K562 (cell line): ENCODE results near the gene BRAP. TPM values are rescaled to one million over a fixed set of nuclear protein-coding genes. Genes with fewer than 3 reads are reported as not detected.

ENCODE experiments used
- ATAC-seq: fragments of 200-7000 bp; cut with Tn5 transposase; 3 replicates; pipeline ENCODE4 v1.9.1; 2020; ENCODE audit warnings: moderate library complexity
- BruUV-seq: library from RNA; stranded (reverse); fragments of 400-500 nt; replicated peaks from 2 replicates; lab custom pipeline; 2021; lab: Mats Ljungman, UMichigan
- CTCF ChIA-PET: fragments of 300-600 bp; formaldehyde crosslinking; extraction: SDS; loops from one replicate; lab custom pipeline; 2021; ENCODE audit warnings: low intra/inter-chr PET ratio; lab: Yijun Ruan, JAX
- POLR2A ChIA-PET: fragments of 300-600, 350-650 bp; sonication (Branson Sonifier 250); formaldehyde crosslinking; extraction: SDS; loops from one replicate; lab custom pipeline; 2021; ENCODE audit warnings: antibody characterized with exemption, inconsistent platforms; lab: Yijun Ruan, JAX
- DNase-seq, 4 experiments: peaks; one replicate each; pipeline versions ENCODE4 v3.0.0 to v3.0.0-alpha.2; 2011 to 2018; ENCODE audit warnings: low spot score in 3 of 4, mixed read lengths in 3 of 4; ENCODE audit errors: extremely low read depth in 1 of 4
- FAIRE-seq: peaks from 2 replicates; lab custom pipeline; 2011; peaks lifted over from hg19 to GRCh38; lab: Jason Lieb, UNC
- H2AFZ ChIP-seq: 2 replicates; pipeline ENCODE4 v1.6.0; 2011; ENCODE audit warnings: low read depth, low read length, control low read depth, inconsistent platforms
- H3K27ac ChIP-seq: fragments of 200-600 bp; 3 replicates; pipeline ENCODE4 v1.8.0; 2011; ENCODE audit warnings: low read depth, mild to moderate bottlenecking, control low read depth, inconsistent platforms, low read length, moderate library complexity, mixed read lengths; ENCODE audit errors: extremely low read depth
- H3K27me3 ChIP-seq, 2 experiments: fragments of 300-600 bp in 1 of 2; 2 replicates in 1 of 2; 3 replicates in 1 of 2; pipeline versions ENCODE4 v1.6.0 to v1.8.0; 2011; ENCODE audit warnings: inconsistent platforms in 2 of 2, low read length in 2 of 2, mild to moderate bottlenecking in 1 of 2, mixed read lengths in 1 of 2, moderate library complexity in 1 of 2; ENCODE audit not compliant: control insufficient read depth in 2 of 2, insufficient read depth in 2 of 2
- H3K36me3 ChIP-seq: fragments of 300-600 bp; 3 replicates; pipeline ENCODE4 v1.8.0; 2011; ENCODE audit warnings: mild to moderate bottlenecking, low read length, inconsistent platforms; ENCODE audit not compliant: control insufficient read depth, insufficient read depth
- H3K4me1 ChIP-seq, 2 experiments: fragments of 200-600 bp in 1 of 2; replicated peaks in 1 of 2; 2 replicates in 1 of 2; 3 replicates in 1 of 2; pipeline versions ENCODE4 v1.5.1 to v1.8.0; 2011; ENCODE audit warnings: inconsistent platforms in 2 of 2, low read length in 2 of 2, mild to moderate bottlenecking in 1 of 2, mixed read lengths in 1 of 2, moderate library complexity in 1 of 2; ENCODE audit not compliant: control insufficient read depth in 2 of 2, insufficient read depth in 2 of 2
- H3K4me2 ChIP-seq: 2 replicates; pipeline ENCODE4 v1.6.1; 2011; ENCODE audit warnings: low read length, control low read depth, inconsistent platforms, mixed read lengths; ENCODE audit not compliant: insufficient read depth
- H3K4me3 ChIP-seq: fragments of 200-600 bp; sonication (generic), shearing (Covaris generic); 2 replicates; pipeline ENCODE4 v1.5.1; 2016; ENCODE audit warnings: control low read depth, inconsistent platforms
- H3K79me2 ChIP-seq: fragments of 200-600 bp; 3 replicates; pipeline ENCODE4 v1.8.0; 2011; ENCODE audit warnings: low read length, inconsistent platforms; ENCODE audit not compliant: control insufficient read depth, insufficient read depth
- H3K9ac ChIP-seq, 2 experiments: 2 replicates each; pipeline versions ENCODE4 v1.6.0 to v1.6.1; 2011; ENCODE audit warnings: low read depth in 2 of 2, low read length in 2 of 2, control low read depth in 1 of 2, inconsistent platforms in 1 of 2, mild to moderate bottlenecking in 1 of 2, mixed read lengths in 1 of 2; ENCODE audit not compliant: insufficient read depth in 1 of 2
- H3K9me1 ChIP-seq: one replicate; pipeline ENCODE4 v1.6.0; 2011; ENCODE audit warnings: inconsistent platforms, mild to moderate bottlenecking, low read length, moderate library complexity; ENCODE audit not compliant: control insufficient read depth, insufficient read depth
- H3K9me3 ChIP-seq: replicated peaks from 2 replicates; pipeline ENCODE4 v1.5.1; 2011; ENCODE audit warnings: low read depth, low read length, inconsistent platforms; ENCODE audit not compliant: control insufficient read depth, insufficient read depth
- H4K20me1 ChIP-seq: replicated peaks from 2 replicates; pipeline ENCODE4 v1.6.1; 2011; ENCODE audit warnings: low read length, inconsistent platforms, mixed read lengths; ENCODE audit not compliant: control insufficient read depth, insufficient read depth
- HDAC2 ChIP-seq: fragments of 450-650 bp; IDR thresholded peaks from 2 replicates; pipeline ENCODE4 v1.6.1; 2016; ENCODE audit warnings: mild to moderate bottlenecking
- NR1H2 ChIP-seq: sonication (generic); formaldehyde crosslinking; IDR thresholded peaks from 2 replicates; pipeline ENCODE4 v1.4.0; 2020; ENCODE audit warnings: mild to moderate bottlenecking, missing genetic modification reagents
- TCF7L2 ChIP-seq: fragments of 150-350 bp; IDR thresholded peaks from 2 replicates; pipeline ENCODE4 v1.6.1; 2016; ENCODE audit warnings: low read depth, mild to moderate bottlenecking, low read length, moderate library complexity
- TRIM28 ChIP-seq: fragments of 450-650 bp; IDR thresholded peaks from 2 replicates; pipeline ENCODE4 v1.6.1; 2017
- WGBS: fragments of 100-300 bp; shearing (Covaris generic); methylation state at CpG from one replicate; pipeline ENCODE4 v1.1.6; 2016; ENCODE audit warnings: low coverage, mixed read lengths; ENCODE audit not compliant: insufficient coverage; ENCODE audit errors: missing lambda C conversion rate; 5-methylcytosine and 5-hydroxymethylcytosine counted together
- in situ Hi-C: fragments of 300-500 bp; cut with MboI; formaldehyde crosslinking; loops from 4 replicates; pipeline ENCODE4 v1.15.0; 2018; ENCODE audit warnings: inconsistent platforms, mixed read lengths
- intact Hi-C: fragments of 100-400 bp; cut with micrococcal nuclease; formaldehyde crosslinking; loops from 2 replicates; pipeline ENCODE4 v1.14.2; 2022
- polyA plus RNA-seq, 8 experiments: library from polyadenylated mRNA; depleted of rRNA in 4 of 8; stranded (reverse) in 5 of 8; unstranded in 3 of 8; fragments of >200 nt; fragmentation: Nextera tagmentation in 2 of 8; fragmentation: Illumina TruSeq in 1 of 8; extraction: Ambion mirVana in 2 of 8; extraction: Trizol in 1 of 8; gene quantifications; 2 replicates each; pipeline versions ENCODE4 v1.2.1 to v1.2.3, GENCODE V29; 2011 to 2014; ENCODE audit warnings: inconsistent platforms in 1 of 8, missing spikeins in 1 of 8
- total RNA-seq, 7 experiments: library from RNA; depleted of rRNA in 6 of 7; stranded (reverse); fragments of >200 nt in 6 of 7; fragmentation: Illumina TruSeq in 2 of 7; extraction: Trizol in 2 of 7; gene quantifications; 2 replicates each; pipeline versions ENCODE4 v1.2.1 to v1.2.3, GENCODE V29; 2011 to 2021; ENCODE audit warnings: low replicate concordance in 1 of 7
- TF ChIP-seq, protein P1 (sequence below): fragments of 250-450 bp; sonication (Bioruptor Pico); IDR thresholded peaks from 2 replicates; pipeline ENCODE4 v1.5.0; 2020; ENCODE audit warnings: mild to moderate bottlenecking
- TF ChIP-seq, protein P2 (sequence below): sonication (generic); formaldehyde crosslinking; IDR thresholded peaks from 2 replicates; pipeline ENCODE4 v1.8.1; 2022; ENCODE audit warnings: missing genetic modification reagents

Gene BRAP
- total and polyA plus RNA-seq, 9 of the 15 experiments (the other 6 are each of a cell fraction or from before 2014, with no cell fraction given) = 2.2 to 32.6 (median 27.5) TPM

- Histone ChIP-seq H2AFZ (no peak overlapping the region), H3K9ac (no peak overlapping the region), H3K4me3 (no peak overlapping the region), H3K4me1 (peaks cover 0 to 5% of the 10 kb centered on the region in 2 experiments; a peak in 2 of 5 replicates), H3K9me1 (no peaks in the 10 kb centered on the region), H3K36me3 (peaks cover 5% of the 10 kb centered on the region; the same call in 1 of the 3 replicates), H3K79me2 (no peaks in the 10 kb centered on the region), H3K4me2 (no peak overlapping the region), H3K27ac (no peak overlapping the region), H3K9me3 (no peaks in the 10 kb centered on the region), H3K27me3 (no peaks in the 10 kb centered on the region), H4K20me1 (no peaks in the 10 kb centered on the region)
- in situ Hi-C loops (no loop called here), intact Hi-C loops (no loop called here)
- 28% methylated on average over 5 of the region's 9 CpGs for WGBS
- FAIRE-seq = no peak
- BruUV-seq = no TSS peak
- TF ChIP-seq TCF7L2 (no peak), TRIM28 (no peak), NR1H2 (CRISPR knock-in tag) (no peak), HDAC2 (no peak)
- TF ChIP-seq, protein P1, sequence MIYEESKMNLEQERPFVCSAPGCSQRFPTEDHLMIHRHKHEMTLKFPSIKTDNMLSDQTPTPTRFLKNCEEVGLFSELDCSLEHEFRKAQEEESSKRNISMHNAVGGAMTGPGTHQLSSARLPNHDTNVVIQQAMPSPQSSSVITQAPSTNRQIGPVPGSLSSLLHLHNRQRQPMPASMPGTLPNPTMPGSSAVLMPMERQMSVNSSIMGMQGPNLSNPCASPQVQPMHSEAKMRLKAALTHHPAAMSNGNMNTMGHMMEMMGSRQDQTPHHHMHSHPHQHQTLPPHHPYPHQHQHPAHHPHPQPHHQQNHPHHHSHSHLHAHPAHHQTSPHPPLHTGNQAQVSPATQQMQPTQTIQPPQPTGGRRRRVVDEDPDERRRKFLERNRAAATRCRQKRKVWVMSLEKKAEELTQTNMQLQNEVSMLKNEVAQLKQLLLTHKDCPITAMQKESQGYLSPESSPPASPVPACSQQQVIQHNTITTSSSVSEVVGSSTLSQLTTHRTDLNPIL (CRISPR knock-in tag) = no peak
- TF ChIP-seq, protein P2, sequence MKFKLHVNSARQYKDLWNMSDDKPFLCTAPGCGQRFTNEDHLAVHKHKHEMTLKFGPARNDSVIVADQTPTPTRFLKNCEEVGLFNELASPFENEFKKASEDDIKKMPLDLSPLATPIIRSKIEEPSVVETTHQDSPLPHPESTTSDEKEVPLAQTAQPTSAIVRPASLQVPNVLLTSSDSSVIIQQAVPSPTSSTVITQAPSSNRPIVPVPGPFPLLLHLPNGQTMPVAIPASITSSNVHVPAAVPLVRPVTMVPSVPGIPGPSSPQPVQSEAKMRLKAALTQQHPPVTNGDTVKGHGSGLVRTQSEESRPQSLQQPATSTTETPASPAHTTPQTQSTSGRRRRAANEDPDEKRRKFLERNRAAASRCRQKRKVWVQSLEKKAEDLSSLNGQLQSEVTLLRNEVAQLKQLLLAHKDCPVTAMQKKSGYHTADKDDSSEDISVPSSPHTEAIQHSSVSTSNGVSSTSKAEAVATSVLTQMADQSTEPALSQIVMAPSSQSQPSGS (CRISPR knock-in tag) = no peak
- ChIA-PET POLR2A (interaction anchor here (1.4 to 1.6 kb wide), 2 partner anchors 15 to 83 kb away, joined by 3 to 7 read pairs; no protein-coding TSS in a partner anchor), CTCF (no interaction called here)
- DNase-seq = no peak
- ATAC-seq = no peak
Observed at GRCh38 chr12:111730420-111730819, 44.7 kb upstream of the BRAP start.
